Measurements from ENCODE around the gene SSBP3.
"Not testable (repeated sequence)": the region's sequence is repeated elsewhere in the genome, so short reads cannot be mapped to it uniquely, and the experiment has no call there.

Gene SSBP3

DNA sequence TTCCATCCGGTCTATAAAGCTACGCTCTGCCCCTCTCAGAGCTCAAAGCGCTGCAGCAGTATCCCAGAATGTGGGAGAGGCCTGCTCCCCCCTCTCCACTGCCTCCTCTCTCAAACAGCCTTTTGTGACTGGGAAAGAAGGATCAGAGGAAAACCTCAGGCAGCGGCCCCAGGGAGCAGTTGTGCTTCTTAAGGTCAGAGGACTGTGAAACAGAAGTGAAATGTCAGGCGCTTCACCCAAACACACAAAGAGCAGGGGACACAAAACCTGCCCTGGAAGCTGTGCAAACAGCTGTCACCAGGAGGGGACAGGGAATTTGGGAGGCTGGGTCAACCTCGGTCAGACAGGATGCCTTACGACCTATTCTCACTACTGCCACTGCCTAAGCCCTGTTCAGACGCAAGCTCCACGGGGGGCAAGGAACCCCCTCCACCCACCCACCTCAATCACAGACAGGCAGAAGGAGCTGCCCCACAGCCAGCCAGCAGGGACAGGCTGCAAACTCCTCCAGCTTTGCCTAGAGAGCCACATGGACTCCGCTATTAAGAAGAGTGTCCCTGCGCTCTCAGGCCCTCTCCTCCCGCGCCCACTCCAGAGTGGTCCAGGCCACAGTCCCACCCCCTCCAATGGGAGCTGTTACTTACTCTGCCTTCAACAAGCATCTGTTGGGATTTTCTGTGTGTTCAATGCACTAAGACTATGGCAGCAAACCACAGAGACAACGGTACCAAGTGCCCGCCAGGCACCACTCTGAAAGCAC, 14.6 kb downstream of the SSBP3 start:
- DNase-seq (ENCODE audit: low read depth) = no peak

DNA sequence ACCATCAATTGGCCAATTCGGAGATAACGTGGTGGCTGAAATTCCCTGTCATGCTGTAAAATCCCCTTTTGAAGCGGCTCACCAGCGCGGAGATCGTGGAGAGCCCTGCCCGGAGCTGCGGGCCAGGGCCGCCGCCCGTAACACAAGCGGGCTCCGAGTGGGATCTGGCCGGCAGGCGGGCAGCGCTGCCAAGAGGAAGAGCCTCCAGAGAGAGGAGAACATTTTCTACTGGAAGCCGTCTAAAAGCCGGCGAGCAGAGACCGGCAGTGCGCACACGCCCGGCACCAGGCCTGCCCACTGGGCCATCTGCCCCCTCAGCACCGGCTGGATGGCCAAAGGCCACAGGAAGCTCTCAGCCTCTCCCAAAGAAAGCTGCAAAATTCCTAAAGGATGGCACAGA, 15.5 kb downstream of the SSBP3 start:
- no peak for DNase-seq (ENCODE audit: low read depth)

DNA sequence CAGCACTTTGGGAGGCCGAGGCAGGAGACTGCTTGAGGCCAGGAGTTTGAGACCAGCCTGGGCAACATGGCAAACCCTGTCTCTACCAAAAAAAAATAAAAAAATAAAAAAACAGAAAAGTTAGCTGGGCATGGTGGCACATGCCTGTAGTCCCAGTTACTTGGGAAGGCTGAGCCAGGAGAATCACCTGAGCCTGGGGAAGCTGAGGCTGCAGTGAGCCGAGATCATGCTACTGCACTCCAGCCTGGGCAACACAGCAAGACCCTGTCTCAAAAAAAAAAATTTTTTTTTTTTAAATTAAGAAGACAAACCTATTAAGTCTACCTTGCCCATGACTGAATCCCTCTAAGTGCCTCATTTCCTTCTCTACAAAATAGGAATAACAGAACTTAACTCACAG, 16.6 kb downstream of the SSBP3 start:
- not testable (repeated sequence) for DNase-seq (ENCODE audit: low read depth)

DNA sequence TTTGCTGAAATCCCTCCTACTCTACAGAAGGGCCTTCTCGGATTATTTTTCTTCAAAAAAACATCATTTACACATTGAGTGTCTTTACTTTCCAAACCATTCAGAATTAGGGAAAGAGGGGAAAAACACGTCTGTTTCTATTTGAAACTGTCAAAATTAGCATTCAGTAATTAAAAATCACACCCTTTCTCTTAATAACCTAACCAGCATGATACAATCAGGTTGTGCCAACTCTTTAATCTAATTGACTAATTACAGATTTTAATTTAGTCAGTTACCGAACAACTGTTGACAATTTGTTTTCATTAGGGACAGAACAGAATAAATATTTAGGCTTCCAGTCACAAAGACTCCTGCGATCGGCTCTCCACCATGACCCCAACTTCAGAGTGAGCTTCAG, 18.8 kb downstream of the SSBP3 start:
- no peak for DNase-seq (ENCODE audit: low read depth)

DNA sequence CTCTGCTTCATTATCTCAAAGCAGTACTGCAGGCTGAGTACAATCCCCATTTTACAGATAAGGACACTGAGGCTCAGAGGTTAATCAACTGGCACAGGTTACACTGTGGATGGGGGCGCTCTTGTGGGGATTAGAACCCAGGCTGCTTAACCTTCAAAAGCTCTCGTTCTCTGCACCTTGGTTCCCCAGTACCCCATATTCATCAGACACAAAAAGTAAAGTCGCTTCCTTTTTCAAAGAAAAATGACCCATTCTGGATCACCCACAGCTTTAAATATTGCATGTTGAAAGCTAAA, 20.5 kb downstream of the SSBP3 start:
- DNase-seq (ENCODE audit: low read depth) = no peak

DNA sequence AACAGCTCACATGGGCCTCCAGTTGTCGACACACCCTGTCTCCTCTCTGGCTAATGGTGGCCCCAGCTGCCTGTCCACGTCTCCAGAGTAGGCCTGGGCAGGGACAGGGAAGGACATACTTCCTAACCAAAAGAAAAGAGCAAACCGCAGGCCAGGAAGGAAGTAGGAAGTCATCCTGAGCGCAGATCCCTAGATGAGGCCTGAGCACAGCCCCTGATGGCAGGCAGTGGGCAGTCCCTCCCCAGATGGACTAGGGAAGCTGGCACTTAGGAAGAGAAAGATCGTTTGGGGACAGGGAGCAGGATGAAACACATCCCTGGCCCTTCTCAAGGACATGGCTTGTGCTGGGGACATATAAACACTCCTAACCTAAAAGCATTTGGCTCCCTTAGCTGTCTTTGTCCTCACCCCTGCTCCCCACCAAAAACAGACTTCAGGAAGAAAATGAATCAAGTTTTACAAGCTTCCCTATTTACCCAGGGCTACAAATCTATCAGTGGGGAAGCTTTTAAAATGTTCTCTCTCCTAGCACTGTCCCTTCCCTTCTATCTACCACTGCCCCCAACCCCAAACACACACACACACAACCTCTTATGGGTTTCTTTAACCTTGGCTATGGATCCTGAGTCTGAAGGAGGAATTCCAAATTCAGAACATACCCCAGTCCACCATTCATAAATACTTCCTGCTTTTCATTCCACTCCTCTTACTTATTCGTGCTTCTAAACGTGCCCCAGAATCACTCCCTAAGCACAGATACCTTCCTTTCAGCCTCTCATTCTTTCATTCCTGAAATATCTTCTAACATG, 21.1 kb downstream of the SSBP3 start:
- no peak for DNase-seq (ENCODE audit: low read depth)

DNA sequence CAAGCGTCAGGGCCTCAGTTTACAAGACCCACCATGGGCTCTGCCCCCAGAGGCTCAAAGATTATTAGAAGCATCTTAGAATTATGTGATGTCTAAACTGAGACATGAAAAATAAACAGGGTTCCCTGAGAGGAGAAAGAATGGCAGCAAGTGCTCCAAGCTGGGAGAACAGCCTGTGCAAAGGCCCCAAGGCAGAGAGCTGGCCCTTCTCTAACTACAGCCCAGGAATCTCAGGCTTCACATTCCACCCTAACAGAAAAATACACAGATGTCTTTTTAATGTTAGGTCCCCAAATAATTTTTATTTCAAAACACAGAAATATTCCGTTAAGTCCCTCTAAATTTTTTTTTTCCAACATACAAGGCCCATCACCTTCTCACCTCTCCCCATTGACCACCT, 21.7 kb downstream of the SSBP3 start:
- DNase-seq (ENCODE audit: low read depth) = no peak

DNA sequence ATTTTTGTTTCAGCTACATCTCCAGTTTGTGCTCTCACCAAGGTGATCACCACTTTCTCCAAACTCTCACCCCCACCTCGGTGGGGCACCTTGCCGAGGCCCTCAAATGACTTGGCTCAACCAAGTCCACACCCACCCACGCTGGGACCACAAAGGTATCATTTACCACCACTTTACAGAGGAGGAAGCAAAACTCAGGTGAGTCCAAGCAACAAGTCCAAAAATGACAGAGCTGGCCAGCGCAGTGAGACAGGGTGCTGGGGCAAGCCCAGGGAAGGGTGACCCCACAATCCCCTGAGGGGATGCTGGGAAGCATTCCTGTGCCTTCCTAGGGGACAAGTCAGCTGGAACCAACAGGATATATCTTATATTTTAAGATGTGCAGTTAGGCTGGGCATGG, 24.7 kb downstream of the SSBP3 start:
- no peak for DNase-seq (ENCODE audit: low read depth)

DNA sequence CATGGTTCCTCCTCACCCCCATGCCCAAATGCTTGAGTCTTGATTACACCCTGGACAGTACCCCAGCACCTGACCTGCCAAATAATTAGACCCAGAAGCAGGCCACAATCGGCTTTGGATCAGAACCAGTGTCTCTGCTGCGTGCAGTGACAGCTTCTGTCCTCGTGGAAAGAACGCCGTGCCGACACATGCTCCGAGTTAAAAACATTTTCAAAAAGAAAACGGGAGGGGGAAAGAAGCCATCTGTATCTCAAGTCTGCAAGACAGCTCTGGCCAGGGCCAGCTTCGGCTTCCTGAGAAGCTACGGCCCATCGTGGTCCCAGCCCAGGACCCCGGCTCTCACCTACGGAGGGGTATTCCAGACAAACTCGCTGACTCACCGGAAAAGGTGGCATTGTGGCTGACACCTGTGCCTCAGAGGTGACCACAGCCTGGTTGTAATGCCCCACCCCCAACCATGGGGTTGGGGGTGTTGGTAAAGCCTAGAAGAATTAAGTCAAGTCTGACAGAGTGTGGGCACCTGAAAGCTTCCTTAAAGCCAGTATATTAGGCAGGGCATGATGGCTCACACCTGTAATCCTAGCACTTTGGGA, 25.8 kb downstream of the SSBP3 start:
- DNase-seq (ENCODE audit: low read depth) = no peak

DNA sequence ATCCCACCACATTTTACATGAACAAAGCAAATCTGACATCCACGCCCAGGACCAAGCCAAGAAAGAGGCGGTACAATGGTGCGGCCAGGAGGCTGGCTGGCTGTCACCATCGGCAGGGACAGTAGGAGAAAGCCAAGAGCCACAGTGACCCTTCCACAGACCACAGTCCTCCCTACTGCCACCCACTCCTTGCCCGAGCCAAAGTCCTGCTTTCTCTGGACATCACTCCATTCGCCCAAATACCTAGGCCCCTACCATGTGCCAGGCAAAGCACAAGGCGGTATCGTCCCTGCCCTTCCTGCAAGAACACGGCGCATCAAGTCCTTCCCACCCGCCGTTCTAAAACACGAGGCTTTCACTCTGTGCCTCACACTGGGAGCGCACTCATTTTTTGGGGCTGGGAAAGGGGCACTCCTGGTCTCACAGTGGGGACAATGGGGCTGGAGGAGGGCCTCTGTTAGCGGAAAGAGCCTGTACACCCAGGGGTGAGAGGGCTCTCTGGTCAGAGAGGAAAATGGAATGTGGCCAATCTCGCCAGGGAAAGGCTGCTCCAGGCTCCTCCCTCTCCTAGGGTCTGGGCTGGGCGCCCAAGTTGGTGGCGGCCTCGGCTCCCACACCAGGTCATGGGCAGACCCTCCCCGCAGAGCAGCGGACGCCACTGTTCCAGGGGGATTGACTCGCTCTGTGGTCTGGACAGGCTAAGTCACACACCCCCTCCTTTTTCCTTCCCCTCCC, 26.5 kb downstream of the SSBP3 start:
- DNase-seq (ENCODE audit: low read depth) = no peak

DNA sequence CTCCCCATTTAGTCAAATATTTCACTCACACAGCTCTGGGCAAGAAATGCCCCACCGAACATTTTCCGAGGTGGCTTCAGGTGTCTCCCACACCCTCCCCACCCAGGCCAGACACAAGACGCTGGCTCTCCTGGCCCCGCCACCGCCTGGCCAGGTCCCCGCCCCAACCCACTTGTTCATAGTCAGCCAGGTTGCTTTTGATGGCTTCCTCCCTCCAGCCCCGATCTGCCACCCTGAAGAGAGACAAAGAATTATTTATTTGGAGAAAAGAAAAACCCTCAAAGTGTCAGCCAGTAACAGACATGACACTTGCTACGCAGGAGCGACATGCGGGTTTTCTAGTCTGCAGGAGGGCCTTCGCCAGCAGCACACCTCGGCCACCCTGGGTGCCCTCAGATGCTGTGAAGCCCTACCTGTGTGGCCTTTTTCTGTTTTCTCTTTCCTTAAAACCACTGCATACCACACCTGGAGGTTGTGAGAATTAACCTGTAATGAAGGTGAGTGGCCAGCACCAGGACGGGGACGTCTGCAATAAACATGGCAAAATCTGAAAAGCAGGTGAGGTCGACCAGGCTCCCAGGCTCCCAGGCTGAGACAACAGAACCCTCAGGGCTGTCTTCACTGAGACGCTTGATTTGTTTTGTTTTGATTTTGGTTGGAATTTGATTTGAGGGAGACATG, 27.2 kb downstream of the SSBP3 start:
- DNase-seq (ENCODE audit: low read depth) = no peak

DNA sequence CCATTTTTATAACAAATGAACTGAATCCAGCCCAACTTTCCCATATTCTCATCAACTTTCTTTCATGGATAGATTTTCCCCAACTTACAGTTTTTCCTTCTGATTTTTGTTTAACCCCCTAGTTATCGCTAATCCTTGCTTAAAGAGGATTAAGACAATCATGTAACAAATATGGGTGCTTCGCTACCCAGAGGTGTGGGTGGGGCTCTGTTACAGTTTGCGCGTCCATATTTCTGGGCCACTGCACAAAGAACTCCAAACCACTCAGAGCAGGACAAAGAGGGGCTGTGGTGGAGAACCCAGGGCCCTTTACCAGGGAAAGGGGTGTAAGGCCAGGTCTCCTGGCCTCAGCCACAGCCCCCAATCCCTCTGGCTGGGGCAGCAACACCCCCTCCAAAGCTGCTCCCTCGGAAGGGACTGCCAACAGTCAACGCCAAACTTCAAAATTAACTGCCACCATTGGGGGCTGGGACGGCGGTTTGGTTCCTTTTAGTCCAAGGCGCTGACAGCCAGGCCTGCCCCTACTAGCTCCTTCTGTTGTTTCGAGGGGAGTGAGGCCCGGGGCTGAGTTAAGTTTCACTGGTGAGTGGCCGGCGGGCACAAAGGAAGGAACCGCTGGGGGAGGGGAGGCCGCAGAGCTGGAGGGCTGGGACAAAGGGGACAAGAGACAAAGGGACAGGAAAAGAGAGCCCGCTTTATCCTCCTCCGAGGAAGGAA, 27.9 kb downstream of the SSBP3 start:
- no peak for DNase-seq (ENCODE audit: low read depth)

DNA sequence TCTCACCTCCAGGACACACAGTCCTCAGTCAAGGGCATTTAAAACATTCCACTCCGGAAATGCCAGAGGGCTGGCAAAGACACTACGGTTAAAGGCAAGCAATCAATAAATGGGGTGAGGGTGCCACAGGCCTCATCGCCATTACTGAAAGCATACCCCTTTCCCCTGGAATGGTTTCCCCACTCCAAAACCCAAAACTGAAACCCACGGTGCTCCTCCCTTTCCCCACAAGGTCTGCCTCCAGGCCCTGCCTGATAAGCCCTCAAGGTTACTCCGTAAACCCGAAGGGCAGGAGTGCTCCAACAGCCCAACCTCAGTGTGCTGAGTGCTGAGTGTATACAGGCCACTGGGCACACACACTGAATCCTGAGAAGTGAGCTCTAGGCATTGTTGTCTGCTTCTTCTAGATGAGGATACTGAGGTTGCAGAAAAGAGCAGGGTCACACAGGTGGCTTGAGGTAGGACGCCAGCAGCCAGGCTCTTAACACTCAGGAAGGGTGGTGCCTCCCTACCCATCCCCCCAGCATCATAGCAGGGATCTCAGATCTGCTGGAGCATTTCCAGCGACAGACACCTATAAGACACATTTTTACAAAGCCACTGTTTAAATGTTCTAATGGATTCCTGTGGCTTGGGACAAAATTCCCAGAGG, 29.0 kb downstream of the SSBP3 start:
- no peak for DNase-seq (ENCODE audit: low read depth)

DNA sequence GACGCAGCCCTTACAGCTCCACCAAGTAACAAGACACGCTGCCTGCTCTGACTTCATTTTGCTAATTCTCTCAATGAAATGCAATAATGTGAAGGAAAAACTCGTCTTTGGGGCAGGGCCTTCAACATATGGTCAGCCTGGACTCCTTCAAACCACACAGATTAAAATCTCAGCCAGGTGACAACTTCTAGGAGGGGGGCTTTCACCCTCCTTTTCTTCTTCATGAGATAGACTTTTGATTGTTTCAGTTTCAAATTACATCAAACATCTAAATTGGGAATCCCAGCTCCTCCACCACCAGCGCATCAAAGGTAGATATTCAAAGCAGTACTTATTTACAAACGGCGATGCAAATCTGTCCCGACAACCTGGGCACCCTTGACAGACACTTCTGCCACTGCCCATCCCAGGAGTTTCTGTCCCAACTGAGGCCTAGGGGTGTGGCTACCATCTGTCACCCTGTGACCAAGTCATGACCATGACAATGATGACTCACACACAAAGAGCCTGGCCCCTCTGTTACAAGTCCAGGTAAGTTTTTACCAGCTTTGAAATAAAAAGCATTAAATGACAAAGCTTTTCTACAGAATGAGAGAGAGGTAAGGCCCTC, 29.7 kb downstream of the SSBP3 start:
- DNase-seq (ENCODE audit: low read depth) = no peak

DNA sequence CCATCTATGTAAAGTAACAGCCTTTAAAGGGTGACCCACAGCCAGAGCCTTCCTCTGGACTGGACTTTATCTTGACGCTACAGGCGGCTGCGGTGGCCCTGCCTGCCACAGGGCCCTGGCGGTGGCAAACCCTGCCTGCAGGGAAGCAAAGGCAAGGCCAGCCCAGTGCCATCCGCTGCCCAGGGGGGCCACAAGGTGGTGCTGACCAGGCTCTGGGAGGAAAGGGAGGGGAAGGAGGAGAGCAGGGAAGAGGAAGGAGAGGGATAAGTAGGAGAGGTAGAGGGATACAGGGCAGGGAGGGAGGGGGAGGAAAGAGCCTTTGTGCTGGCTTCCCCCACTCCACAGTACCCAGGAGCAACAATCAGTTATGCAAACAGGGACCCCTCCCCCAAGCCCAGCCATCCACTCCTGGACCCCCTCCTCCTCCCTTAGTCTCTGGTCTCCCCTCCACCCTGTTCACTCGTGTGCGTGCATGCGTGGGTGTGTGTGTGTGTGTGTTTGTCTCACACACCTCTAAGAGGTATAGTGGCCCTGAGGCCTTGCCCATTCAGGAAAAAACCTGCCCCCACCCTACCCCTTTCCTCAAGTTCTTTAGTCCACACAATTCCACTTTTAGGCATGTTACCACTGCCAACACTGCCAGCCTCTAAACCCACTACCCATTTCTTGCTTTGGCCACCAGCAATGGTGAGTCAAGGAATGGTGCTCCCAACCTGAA, 30.3 kb downstream of the SSBP3 start:
- DNase-seq (ENCODE audit: low read depth) = no peak

DNA sequence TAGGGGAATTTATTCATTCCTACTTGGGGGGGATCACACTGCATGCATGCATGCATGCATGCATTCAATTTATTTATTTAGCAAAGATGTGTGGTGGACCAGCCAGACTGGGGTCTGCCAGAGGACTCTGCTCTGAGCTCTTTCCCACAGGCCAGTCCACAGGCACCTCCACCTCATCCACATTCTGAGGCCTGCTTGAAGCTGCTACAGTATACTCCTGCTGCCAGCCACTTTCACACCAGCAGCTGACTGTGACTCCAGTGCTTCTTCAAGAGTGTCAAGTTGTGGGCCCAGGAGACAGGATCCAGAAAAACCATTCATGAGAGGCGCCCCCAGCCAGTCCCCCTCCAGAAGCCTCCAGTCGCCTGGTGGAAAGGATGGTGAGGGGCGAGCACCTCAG, 30.9 kb downstream of the SSBP3 start:
- no peak for DNase-seq (ENCODE audit: low read depth)

DNA sequence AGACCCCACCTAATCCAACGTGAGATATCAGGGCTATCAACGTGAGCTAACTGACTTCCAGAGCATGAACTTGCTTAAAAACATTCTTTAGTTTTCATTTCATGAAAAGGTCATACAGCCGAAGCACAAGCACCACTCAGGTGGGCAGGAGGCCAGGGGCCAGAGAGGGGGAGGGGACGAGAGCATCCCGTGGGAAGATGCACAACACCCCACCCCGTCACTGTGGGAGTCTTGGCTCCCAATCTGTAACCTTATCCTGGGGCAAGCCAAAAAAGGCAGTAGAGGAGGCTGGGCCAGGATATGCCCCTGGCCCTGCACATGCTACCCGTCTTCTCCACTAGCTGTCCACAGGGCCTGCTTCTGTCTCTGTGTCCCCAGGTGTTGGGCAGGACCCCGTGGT, 31.4 kb downstream of the SSBP3 start:
- no peak for DNase-seq (ENCODE audit: low read depth)

DNA sequence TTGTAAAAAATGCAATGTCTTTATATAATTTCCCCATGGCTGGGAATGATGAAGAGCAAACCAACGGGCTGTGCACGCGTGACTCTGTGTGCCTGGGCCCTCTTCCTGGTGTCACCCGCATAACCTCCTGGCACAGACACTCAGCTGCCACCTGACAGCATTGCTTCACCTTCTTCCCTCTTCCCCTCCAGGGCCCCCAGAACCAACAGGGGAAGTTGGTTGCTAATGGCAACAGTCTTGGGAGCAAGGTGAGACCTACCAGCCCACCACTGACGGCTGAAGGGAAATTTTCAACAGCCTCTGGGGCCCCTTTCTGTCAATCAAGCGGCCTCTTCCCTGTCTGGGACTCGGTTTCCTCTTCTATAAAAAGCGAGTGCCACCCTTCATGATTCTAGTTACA, 33.2 kb downstream of the SSBP3 start:
- no peak for DNase-seq (ENCODE audit: low read depth)

DNA sequence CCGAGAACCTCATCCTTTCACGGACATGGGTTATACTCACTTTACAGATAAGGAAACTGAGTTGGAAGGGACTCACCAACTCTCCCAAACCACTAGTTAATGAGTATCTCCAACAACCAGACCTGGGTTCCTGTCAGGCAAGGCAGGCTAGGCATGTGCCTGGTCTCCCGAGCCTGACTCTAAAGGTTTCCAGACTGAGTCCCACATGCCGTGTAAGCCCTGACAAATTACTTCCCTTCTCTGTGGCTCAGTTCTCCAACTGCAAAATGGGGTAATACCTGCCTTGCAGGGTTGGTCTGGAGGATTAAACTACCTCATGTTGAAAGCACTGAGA, 34.3 kb downstream of the SSBP3 start:
- DNase-seq (ENCODE audit: low read depth) = no peak
